HEK293 (cell line): Measurements from ENCODE around the gene ANP32A.
A peak's percentile ranks its signal among the peaks of the same experiment; 100 is the strongest.

Source experiments
- CTCF ChIA-PET: fragments of 350-600 bp; formaldehyde crosslinking; extraction: SDS; loops from one replicate; lab custom pipeline; 2021; ENCODE audit warnings: antibody characterized with exemption; lab: Yijun Ruan, JAX
- POLR2A ChIA-PET: fragments of 300-600 bp; formaldehyde crosslinking; extraction: SDS; loops from one replicate; lab custom pipeline; 2020; ENCODE audit warnings: antibody characterized with exemption, inconsistent platforms; lab: Yijun Ruan, JAX
- H3K27ac ChIP-seq: fragments of 200-500 bp; sonication (Bioruptor generic); 2 replicates; pipeline ENCODE4 v1.5.1; 2014; ENCODE audit warnings: low read depth, low read length, control low read depth, inconsistent platforms; ENCODE audit errors: extremely low read depth
- H3K36me3 ChIP-seq, 2 experiments: fragments of 200-500 bp in 1 of 2; sonication (Bioruptor generic) in 1 of 2; 1 replicate in 1 of 2; 2 replicates in 1 of 2; pipeline ENCODE4 v1.5.1; 2014 to 2017; ENCODE audit warnings: inconsistent platforms in 2 of 2, low read length in 2 of 2; ENCODE audit not compliant: control insufficient read depth in 2 of 2, insufficient read depth in 1 of 2
- H3K4me1 ChIP-seq: fragments of 200-500 bp; sonication (Bioruptor generic); 2 replicates; pipeline ENCODE4 v1.5.1; 2014; ENCODE audit warnings: mild to moderate bottlenecking, low read length, inconsistent platforms; ENCODE audit not compliant: control insufficient read depth, insufficient read depth
- H3K4me3 ChIP-seq: 2 replicates; pipeline ENCODE4 v1.5.1; 2011; ENCODE audit warnings: low read depth, mild to moderate bottlenecking, control low read depth, low read length, moderate library complexity
- H3K9me3 ChIP-seq: fragments of 200-500 bp; sonication (Bioruptor generic); 2 replicates; pipeline ENCODE4 v1.5.1; 2014; ENCODE audit warnings: low read depth, low read length, inconsistent platforms; ENCODE audit not compliant: control insufficient read depth, insufficient read depth
- GLI2 ChIP-seq: fragments of 450-650 bp; formaldehyde crosslinking; IDR thresholded peaks from 2 replicates; pipeline ENCODE4; 2017; ENCODE audit warnings: missing biosample characterization, missing genetic modification characterization, low read depth, borderline replicate concordance
- KLF17 ChIP-seq: fragments of 450-650 bp; formaldehyde crosslinking; IDR thresholded peaks from 2 replicates; pipeline ENCODE4 v1.5.1; 2016; ENCODE audit warnings: missing biosample characterization, missing genetic modification characterization
- PRDM2 ChIP-seq: fragments of 450-650 bp; formaldehyde crosslinking; IDR thresholded peaks from 2 replicates; pipeline ENCODE4 v1.5.1; 2016; ENCODE audit warnings: missing biosample characterization, missing genetic modification characterization, borderline replicate concordance
- ZBTB20 ChIP-seq: fragments of 450-650 bp; formaldehyde crosslinking; IDR thresholded peaks from 2 replicates; pipeline ENCODE4 v1.5.1; 2016; ENCODE audit warnings: missing biosample characterization, missing genetic modification characterization
- ZBTB6 ChIP-seq: fragments of 450-650 bp; formaldehyde crosslinking; IDR thresholded peaks from 2 replicates; pipeline ENCODE4 v1.5.1; 2017; ENCODE audit warnings: missing biosample characterization, missing genetic modification characterization
- ZBTB8A ChIP-seq: fragments of 450-650 bp; formaldehyde crosslinking; IDR thresholded peaks from 2 replicates; pipeline ENCODE4 v1.5.1; 2016; ENCODE audit warnings: missing biosample characterization, missing genetic modification characterization
- ZIC2 ChIP-seq: fragments of 450-650 bp; formaldehyde crosslinking; IDR thresholded peaks from 2 replicates; pipeline ENCODE4 v1.5.1; 2016; ENCODE audit warnings: missing biosample characterization, missing genetic modification characterization
- ZNF112 ChIP-seq: fragments of 450-650 bp; formaldehyde crosslinking; IDR thresholded peaks from 2 replicates; pipeline ENCODE4 v1.5.0; 2017; ENCODE audit warnings: missing biosample characterization, missing genetic modification characterization
- ZNF155 ChIP-seq: fragments of 450-650 bp; formaldehyde crosslinking; IDR thresholded peaks from 2 replicates; pipeline ENCODE4 v1.5.1; 2016; ENCODE audit warnings: missing biosample characterization, missing genetic modification characterization
- ZNF18 ChIP-seq: fragments of 450-650 bp; formaldehyde crosslinking; IDR thresholded peaks from 2 replicates; pipeline ENCODE4 v1.5.1; 2016; ENCODE audit warnings: missing biosample characterization, missing genetic modification characterization
- ZNF280D ChIP-seq: fragments of 450-650 bp; formaldehyde crosslinking; IDR thresholded peaks from 2 replicates; pipeline ENCODE4 v1.5.1; 2016; ENCODE audit warnings: missing biosample characterization, missing genetic modification characterization
- ZNF324 ChIP-seq: fragments of 450-650 bp; formaldehyde crosslinking; IDR thresholded peaks from 2 replicates; pipeline ENCODE4 v1.5.1; 2016; ENCODE audit warnings: missing biosample characterization, missing genetic modification characterization
- ZNF600 ChIP-seq: fragments of 450-650 bp; formaldehyde crosslinking; IDR thresholded peaks from 2 replicates; pipeline ENCODE4 v1.5.1; 2016; ENCODE audit warnings: missing biosample characterization, missing genetic modification characterization
- ZNF624 ChIP-seq: fragments of 450-650 bp; formaldehyde crosslinking; IDR thresholded peaks from 2 replicates; pipeline ENCODE4 v1.5.1; 2017; ENCODE audit warnings: missing biosample characterization, missing genetic modification characterization
- ZNF626 ChIP-seq: fragments of 450-650 bp; sonication (Bioruptor Pico); formaldehyde crosslinking; IDR thresholded peaks from 2 replicates; pipeline ENCODE4 v1.5.1; 2018; ENCODE audit warnings: missing biosample characterization, missing genetic modification characterization, inconsistent platforms
- ZNF707 ChIP-seq: fragments of 450-650 bp; formaldehyde crosslinking; IDR thresholded peaks from 2 replicates; pipeline ENCODE4 v1.5.1; 2016; ENCODE audit warnings: missing biosample characterization, missing genetic modification characterization
- ZNF777 ChIP-seq: fragments of 450-650 bp; formaldehyde crosslinking; IDR thresholded peaks from 2 replicates; pipeline ENCODE4 v1.5.1; 2017; ENCODE audit warnings: missing biosample characterization, missing genetic modification characterization, borderline replicate concordance
- ZNF837 ChIP-seq: fragments of 450-650 bp; formaldehyde crosslinking; IDR thresholded peaks from 2 replicates; pipeline ENCODE4 v1.5.1; 2016; ENCODE audit warnings: missing biosample characterization, missing genetic modification characterization

ANP32A gene

GRCh38 chr15:68787609-68788263, 33.0 kb downstream of the ANP32A start:
- TF ChIP-seq ZNF624 (tag by site-specific recombination) (no peak), ZNF837 (tag by site-specific recombination) (no peak), ZNF707 (tag by site-specific recombination) (no peak), ZIC2 (tag by site-specific recombination) (peak; percentile 25; the same call in 1 of the 2 replicates), ZBTB8A (0 out of 2 replicates have a peak, but pooled peaks have one; percentile 46), ZNF600 (tag by site-specific recombination) (0 out of 2 replicates have a peak, but pooled peaks have one; percentile 29), ZBTB20 (tag by site-specific recombination) (no peak), ZNF626 (tag by site-specific recombination) (no peak), PRDM2 (tag by site-specific recombination) (no peak)
- POLR2A ChIA-PET: interaction anchor here (1.0 kb wide), 1 partner anchor 33 kb away, joined by 4 read pairs; the partner anchor contains the start of gene ANP32A
- CTCF ChIA-PET: interaction anchor here (0.7 to 2.4 kb wide), 2 partner anchors 233 to 715 kb away, joined by 3 to 6 read pairs; no protein-coding TSS in a partner anchor
- no peaks in the 10 kb centered on the region for H3K9me3 ChIP-seq
- no peak overlapping the region for H3K27ac ChIP-seq
- no peak overlapping the region for H3K4me3 ChIP-seq
- peaks cover 12 to 48% of the 10 kb centered on the region in 2 experiments; a peak in 2 of 3 replicates for H3K36me3 ChIP-seq
- H3K4me1 ChIP-seq: peaks cover 8% of the 10 kb centered on the region

GRCh38 chr15:68786753-68787152, 33.9 kb downstream of the ANP32A start:
- Histone ChIP-seq H3K4me3 (no peak overlapping the region), H3K9me3 (no peaks in the 10 kb centered on the region), H3K4me1 (peaks cover 8% of the 10 kb centered on the region), H3K36me3 (peaks cover 15 to 57% of the 10 kb centered on the region in 2 experiments; a peak in 2 of 3 replicates), H3K27ac (no peak overlapping the region)
- ChIA-PET CTCF (interaction anchor here (0.5 to 2.4 kb wide), 3 partner anchors 118 to 716 kb away, joined by 3 to 6 read pairs (median 3); no protein-coding TSS in a partner anchor), POLR2A (no interaction called here)
- TF ChIP-seq ZNF324 (tag by site-specific recombination) (no peak), ZNF600 (tag by site-specific recombination) (no peak), ZNF280D (tag by site-specific recombination) (no peak), ZNF837 (tag by site-specific recombination) (no peak), ZNF777 (no peak), ZNF112 (tag by site-specific recombination) (no peak), GLI2 (no peak), ZBTB6 (tag by site-specific recombination) (no peak), ZNF155 (no peak), KLF17 (no peak), ZNF18 (no peak)
